CD4-positive, alpha-beta T cell treated with Interleukin-6 at 100 ng/mL for 8 hours (primary cell): ENCODE measurements around the gene NINJ2.

Source experiments
- DNase-seq: peaks from one replicate; pipeline ENCODE4 v3.0.0-alpha.2; 2020; ENCODE audit warnings: mixed read lengths, low spot score

Gene NINJ2

DNA sequence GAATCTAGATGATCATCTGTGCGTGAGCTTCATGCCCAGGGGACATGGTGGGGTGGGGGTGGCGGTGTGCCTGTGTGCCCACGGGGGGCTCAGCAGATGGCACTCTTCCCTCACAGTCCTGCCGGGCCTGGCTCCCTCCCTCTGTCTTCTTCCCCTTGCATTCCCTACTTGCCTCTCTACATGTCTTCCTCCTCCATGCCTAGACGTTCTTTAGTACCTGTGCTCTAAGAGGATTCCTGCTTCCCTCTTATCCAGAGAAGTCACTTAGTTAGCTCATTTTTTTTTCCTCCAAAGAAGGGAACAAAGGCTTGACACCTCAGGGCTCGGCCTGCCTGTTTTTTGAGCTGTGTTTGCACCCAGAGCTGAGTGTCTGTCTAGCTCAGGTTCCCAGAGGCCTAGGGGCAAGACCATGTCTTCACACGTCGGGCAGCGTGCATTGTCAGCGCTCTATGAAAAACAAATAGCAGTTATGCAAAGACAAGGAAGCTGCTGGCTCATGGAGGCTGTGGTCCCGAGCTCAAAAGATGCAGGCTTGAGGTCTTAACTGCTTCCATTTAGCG is 48.8 kb downstream of the NINJ2 start:
- DNase-seq: peak; percentile 28

DNA sequence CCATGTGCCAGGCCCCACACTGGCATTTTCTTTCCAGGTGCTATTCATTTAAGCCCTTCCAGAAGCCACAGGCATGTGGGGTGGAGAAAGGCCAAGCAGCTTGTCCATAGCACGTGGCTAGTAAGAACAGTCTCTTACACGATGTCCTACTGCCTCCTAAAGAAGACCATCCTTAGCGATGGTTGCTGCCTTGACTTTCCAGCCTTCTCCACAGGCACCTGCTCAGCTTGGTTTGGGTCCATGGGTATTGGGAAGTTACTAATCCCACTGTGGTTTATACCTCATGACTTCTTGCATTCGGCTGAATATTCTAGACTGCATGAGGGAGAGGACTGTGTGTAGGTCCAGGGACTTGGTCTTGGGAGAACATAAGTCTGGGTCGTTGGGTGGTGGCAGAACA is 49.2 kb downstream of the NINJ2 start:
- DNase-seq: no peak

DNA sequence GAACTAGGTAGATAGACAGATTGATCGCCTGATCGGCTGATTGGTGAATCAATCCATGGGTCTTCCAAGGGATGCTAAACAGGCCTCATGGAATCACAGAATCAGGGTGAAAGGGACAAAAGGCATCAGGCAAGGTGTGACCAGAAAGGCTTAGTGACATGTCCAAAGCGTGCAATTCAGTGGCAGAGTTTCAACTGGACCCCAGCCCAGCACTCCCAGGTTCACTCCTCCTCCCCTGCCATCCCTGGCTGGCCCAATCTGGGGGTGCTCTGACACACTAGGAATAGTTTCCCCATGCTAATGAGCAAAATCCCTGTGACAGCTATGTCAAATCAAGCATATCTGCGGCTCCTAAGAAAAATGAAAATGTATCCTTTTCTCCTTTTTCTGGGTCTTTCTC is 50.4 kb downstream of the NINJ2 start:
- DNase-seq: no peak

DNA sequence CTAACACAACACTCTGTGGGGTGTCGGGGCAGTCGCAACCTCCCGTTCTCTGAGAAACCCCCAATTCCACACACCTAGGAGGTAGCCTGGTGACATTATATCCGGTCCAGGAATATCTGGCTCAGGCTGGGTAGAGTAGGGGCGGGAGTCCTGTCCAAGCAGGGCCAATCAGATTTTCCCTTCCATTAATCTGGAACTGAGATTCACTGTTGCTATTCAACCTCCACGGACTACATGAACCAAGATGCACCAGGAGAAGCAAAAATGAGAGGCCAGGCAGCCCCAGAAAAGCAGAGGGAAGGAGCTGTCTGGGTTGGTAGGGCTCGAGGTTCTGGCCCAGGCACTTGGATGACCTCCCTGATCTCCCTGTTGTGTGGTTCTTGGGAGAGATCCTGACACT is 51.0 kb downstream of the NINJ2 start:
- DNase-seq: no peak

DNA sequence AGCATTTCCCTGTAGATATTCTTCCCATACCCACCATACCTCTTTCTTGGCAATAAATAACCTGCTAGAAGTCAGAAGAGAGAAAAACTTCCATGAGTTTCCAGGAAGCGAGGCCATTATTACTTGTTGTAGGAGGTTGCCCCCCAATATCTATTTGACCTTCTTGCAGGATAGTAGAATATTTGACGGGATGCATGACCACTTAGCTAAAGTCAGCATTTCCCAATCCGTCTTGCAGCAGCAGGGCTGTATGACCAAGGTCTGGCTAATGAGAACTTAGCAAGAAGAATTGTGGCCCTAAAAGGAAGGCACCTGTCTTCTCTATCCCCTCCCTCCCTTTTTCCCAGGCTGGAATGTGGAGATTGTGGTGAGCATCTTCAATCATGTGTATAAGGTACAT is 51.5 kb downstream of the NINJ2 start:
- DNase-seq: no peak

DNA sequence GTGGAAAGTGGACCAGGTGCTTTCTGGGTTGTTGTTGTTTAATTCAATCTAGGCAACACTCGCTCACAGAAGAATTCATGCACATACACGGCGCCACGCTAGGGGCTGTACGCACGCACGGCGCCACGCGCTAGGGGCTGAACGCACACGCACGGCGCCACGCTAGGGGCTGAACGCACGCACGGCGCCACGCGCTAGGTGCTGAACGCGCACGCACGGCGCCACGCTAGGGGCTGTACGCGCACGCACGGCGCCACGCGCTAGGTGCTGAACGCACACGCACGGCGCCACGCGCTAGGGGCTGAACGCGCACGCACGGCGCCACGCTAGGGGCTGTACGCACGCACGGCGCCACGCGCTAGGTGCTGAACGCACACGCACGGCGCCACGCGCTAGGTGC is 54.3 kb downstream of the NINJ2 start:
- no peak for DNase-seq

DNA sequence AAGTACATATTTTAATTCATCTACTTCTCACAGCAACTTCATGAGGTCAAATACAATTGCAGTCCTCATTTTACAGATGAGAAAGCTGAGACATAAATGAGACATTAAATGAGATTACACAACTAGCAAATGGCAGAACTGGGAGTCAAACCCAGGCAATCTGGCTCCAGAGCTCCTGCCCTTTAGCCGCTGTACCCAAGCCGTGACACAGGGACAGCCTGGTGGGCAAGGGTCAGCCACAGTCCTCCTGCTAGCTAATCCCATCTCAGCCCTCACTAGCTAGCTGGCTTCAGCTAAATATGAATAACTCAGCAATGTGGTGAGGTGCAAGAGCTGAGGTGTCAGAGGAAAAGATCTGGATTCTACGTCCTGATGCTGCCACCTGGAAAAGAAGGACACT is 54.8 kb downstream of the NINJ2 start:
- no peak for DNase-seq

DNA sequence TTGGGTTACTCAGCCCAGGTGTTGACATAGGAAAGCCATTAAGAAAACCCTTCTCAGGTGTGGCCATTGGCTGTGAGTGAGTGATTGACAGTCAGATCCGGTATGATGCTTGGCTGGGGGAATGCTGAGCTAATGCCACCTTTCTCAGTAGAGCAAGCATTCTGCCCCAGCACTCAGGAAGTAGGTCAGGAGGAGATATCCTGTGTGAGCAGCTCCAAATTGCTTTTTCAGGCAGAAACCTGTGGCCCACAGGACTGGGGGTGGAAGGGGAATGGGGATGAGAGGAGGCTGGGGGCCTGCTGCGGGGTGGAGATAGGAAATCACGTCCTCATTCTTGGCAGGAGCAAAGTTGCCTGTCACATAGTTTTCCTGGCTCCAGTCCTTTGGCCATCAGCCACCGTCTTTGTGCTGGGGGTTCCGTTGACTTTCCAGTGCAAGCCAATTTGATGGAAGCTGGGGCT is 55.7 kb downstream of the NINJ2 start:
- no peak for DNase-seq

DNA sequence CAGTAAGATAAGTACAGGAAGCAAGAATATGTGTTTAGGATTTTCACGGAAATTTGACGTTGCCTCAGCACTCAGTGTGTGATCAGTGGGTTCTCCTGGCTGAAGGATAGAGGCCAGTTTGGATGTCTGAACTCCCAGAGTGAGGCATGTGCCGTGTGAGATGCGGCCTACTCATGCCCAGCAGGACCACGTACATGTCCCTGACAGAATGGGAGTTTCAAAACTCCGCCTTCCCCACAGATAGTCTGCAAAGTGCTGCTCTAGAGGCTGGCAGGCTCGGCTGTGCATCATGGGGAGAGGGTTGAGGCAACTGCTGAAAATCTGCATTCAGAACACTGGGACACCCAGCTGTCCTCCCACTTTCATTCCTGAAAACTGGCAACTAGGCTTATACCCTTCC is 58.3 kb downstream of the NINJ2 start:
- DNase-seq: no peak

DNA sequence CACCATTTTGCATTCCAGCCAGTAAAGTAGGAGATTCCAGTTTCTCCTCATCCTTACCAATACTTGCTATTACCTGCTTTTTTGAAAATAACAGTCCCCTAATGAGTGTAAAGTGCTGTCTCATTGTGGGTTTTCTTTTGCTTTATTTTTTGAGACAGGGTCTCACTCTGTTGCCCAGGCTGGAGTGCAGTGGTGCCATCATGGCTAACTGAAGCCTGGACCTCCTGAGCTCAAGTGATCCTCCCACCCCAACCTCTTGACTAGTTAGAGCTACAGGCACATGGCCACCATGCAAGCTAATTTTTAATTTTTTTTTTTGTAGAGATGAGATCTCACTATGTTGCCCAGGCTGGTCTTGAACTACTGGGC is 60.6 kb downstream of the NINJ2 start:
- no peak for DNase-seq

DNA sequence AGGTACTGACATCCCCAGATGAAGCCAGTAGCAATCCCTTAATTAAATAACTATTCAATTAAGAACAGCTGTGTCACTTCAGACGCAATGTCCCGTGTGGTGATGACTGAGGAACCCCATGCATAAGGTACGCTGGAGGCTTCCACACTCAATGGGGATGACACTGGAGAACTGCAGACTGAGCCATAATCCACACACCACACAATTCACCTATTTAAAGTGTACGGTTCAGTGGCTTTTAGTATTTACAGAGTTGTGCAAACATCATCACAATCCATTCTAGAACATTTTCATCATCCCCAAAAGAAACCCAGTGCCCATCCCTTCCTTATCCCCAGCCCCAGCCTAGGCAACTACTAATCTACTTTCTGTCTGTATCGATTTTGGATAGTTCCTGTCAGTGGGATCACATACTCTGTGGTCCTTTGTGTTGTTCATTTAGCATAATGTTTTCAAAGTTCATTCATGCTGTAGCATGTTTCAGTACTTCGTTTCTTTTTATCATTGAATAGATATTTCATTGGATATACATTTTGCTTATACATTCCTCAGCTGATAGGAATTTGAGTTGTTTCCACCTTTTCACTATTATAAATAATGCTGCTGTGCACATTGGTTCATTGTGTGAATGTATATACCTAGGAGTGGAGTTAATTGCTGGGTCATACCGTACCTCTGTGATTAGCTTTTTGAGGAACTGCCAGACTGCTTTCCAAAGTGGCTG is 61.1 kb downstream of the NINJ2 start:
- no peak for DNase-seq

DNA sequence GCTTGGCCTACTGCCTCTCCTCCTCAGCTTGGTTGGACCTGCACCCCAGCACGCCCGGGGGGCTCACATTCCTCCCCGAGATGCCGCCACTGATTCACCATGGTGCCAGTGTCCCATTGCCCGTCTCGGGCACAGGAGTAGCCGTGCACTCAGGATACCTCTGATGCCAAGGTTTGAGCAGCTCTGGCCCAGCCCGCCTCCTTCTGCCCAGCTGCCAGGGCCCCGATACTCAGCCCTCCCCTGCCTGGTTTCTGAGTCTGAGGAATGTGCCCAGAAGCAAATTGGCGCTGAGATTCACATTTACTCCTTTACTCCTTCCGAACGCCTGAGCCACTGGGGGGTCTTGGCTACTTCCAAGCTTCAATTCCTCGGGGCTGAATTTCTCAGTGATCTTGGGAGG is 63.5 kb downstream of the NINJ2 start:
- no peak for DNase-seq

DNA sequence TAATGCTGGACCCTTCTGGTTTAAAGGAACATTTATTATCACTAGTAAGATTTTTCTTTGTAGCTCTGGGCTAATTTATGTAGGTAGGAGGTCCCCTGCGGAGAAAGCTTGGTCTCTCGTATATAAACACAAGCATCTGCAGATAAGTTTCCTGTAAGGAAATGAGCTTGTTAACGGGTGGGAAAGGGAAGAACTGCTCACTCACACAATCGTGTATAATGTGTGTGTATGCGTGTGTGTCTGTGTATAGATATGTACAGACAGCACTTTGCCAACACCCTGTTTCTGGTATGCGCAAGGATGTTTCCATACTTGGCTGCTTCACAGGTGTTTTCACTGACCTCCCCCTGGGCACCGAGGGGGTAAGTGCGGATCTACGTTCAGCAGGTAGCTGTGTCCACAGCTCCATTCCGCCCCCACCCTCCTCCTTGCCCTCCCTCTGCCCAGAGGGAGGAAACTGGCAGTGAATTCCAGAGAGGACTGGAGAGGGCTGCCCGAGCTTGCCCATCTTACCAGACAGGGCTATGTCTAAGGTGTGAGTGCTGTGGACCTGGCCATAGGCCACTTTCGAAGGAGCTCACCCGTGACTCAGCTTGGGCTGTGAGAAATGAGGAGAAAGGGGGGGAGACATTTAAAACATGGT is 65.2 kb downstream of the NINJ2 start:
- DNase-seq: no peak

DNA sequence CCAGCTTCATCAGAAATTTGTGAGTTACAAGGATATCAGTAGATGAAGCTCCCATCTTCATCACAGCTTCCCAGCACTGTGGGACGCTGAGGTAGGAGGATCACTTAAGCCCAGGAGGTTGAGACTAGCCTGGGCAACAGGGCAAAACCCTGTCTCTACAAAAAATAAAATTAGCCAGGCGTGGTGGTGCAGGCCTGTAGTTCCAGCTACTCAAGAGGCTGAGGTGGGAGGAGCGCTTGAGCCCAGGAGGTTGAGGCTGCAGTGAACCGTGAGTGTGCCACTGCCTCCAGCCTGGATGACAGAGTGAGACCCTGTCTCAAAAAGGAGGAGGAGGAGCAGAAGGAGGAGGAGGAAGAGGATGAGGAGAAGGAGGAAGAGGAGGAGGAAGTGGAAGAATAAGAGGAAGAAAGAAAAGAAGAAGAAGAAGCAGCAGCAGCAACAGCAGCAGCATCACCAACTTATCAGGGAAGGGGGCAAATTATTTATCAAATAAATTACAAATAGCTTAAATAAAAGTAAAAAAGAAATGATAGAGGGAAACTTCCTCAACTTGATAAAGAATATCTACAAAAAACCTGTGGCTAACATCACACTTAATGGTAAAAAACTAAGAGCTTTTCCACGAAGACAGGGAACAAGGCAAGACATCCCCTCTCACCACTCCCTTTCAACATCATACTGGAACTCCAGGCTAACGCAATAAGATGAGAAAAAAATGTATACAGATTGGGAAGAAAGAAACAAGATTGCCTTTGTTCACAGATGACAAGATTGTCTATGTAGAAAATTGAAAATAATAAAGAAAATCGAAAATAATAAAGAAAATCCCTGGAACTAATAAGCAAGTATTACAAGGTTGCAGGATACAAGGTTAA is 69.6 kb downstream of the NINJ2 start:
- no peak for DNase-seq

DNA sequence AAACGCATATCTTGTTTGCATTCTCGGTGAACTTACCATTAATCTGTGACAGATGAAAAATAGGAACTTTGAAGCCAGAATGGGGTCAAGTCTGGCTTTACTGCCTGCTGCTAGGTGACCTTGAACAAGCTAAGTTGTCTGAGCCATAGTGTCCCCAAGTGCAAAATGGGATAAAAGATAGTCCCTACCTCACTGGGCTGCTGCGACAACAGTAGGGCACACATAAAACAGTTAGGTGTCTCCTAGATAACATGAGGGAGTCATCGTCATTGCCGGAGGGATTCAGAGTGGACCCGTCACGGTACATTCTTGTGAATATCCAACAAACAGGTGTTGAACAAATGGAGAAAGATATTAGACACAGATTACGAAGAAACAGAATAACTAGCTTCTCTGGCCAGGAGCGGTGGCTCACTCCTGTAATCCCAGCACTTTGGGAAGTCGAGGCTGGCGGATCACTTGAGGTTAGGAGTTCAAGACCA is 71.2 kb downstream of the NINJ2 start:
- DNase-seq: no peak

DNA sequence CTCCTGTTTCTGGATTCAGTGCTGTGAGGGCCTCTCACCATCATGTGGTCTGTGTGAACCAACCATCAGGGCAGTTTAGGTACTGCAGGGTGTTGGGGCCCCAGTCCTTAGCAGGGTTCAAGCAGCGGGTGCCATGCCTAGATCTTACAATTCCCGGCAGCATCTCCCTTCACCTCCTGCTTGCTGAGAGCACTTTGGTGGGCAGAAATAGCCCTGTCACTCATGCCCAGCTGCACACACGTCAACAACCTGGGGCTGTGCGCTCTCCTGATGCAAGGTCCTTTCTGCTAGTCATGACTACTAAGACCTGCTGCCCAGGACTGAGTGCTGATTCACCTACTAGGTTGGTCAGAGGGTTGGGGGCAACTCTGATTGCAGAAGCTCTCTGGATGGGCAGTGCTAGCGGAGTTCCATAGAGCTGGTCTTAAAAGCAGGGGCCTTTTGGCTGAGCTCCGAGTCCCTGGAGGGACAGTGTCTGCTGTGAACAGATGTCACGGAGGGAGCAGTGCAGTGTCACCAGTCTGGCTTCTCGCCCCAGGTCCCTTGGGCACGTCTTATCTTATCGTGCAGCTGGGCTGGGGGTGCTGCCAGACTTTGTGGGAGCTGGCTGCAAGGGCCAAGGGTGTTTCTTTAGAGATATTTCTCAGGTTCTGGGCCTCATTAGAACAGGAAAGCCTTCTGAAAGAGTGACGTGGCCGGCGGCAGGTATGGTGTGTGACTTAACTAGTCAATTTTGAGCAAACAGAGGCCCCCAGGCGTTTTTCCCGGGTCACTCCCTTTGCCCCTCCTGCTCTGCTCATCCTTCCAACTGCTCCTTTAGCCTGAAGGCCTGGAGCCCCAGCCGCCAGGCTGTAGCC is 71.8 kb downstream of the NINJ2 start:
- no peak for DNase-seq

DNA sequence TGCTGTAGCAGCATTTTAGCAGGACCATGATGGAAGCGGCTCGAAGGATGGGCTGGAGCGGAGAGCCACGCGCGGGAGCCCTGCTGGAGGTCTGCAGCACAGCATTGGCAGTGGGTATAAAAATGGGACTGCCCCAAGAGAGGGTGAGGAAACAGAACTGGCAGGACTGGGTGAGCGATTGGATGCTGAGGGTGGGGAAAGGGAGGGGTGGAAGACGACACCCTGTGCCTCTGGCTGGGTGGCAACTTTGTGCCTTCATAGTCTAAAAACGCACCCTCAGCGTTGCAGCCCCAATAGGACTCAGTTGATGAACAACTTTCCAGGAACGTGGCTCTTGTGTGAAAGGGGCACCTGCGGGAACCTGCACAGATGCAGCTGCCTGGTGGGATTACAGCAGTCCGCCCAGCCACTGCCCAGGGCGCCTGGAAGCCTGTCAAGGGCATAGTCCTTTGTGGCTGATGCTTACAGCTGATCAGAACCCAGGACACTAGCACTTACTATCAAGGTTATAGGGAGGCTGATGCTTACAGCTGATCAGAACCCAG is 73.0 kb downstream of the NINJ2 start:
- no peak for DNase-seq

DNA sequence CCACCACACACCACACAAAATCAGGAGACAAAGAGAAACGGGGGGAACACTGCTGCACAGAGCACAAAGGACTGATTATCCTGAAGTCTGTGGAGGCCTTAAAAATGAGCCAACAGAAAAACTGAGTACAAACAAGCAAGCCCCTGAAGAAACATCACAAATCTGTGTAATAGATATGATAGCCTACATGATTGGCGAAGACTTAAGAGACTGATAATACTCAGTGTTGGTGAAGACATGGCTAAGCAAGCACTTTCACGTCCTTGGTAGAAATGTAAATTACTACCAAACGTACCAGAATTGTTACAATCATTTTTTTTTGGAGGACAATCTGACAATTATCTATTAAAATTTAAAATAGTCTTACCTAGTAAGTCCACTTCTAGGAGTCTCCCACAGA is 74.6 kb downstream of the NINJ2 start:
- no peak for DNase-seq

DNA sequence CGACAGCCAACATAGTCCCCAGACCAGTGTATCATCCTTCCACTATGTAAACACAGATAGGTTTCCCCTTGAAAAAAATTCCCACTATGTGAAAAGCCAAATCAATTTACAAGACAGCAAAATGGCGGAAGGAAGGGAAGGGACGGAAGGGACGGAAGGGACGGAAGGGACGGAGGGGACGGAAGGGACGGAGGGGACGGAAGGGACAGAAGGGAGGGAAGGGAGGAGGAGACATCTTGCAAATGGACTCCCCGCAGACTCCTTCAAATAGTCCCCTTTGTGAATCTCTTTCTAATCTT is 75.3 kb downstream of the NINJ2 start:
- DNase-seq: no peak

DNA sequence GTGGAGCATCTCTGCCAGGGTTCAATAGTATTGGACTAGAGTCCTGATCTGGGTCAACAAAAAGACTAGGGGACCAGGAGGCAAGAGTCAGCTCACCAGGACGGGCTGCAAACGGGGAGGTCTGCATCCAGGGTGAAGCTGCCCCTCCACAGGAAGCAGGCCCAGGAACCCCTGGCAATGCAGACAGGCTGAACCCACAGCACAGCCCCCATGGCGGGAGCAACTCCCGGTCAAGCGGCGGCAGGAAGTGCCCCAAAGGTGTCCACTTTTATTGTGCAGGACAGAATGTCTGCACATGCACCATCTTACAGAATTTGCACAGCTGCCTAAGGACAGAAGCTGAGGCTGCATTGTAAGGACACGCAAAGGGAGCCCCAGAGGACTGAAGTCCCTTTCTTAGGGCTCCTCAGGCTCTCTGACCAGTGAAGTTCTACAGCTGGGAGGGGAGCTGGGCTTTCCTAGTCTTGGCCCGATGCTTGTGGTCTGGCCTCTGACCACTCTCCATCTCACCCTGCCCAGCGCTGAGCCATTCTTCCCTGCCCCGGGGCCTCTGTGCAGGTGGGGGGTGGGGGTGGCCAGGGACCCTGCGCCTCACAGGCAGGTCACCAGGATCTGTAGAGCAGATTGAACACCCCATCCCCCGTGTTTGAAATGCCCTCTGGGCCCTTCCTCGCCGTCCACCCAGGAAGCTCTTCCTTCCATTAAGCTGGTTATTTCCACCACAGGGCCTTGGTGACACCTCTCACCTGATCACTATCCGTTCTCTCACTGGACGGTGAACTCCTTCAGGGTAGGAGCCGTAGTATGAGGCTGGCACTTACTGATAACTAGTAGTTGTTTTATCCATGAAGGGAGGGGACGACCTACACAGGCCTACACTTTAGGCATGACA is 75.9 kb downstream of the NINJ2 start:
- DNase-seq: no peak
